Measurements from ENCODE around the gene EFCAB7.

DNA sequence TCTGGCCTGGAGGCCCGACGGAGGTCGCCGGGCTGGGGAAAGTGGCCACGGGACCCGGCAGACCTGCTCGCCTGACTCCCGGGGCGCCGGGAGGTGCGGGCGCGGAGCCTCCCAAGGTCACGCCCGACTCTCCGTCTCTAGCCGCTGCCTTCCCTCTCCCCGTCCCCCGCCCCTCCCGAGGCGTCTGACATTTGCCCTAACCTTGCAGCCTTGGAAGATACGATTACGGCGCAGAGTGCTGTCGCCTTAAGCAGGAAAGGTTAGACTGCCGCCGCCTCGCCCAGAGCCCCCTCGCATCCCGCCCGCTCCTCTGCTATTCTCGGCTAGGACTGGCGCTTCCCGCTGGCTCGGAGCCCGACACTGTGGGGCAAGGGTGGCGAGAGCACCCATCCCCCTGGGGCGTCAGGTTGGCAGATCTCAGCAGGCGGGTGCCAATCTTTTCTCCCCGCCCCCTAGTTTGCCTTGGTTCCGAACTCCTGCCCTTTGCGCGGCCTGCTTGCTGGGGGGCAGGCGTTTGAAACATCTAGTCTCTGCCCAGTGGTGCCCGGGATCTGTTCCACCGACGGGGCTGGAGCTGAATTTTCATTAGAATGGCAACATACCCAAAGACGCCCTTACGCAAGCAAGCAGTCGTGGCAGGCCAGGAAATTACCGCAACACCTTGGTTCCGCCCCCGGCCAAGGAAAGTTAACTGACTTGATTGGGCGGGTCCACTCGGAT is 70.7 kb downstream of the EFCAB7 start:
- TF ChIP-seq POLR2A (IDR thresholded peaks at IDR 0.05; ENCODE audit: low read length) (no peak), GATA1 (IDR thresholded peaks at IDR 0.05; ENCODE audit: low read depth, low read length) (no peak)
